ENCODE results near the gene COL13A1.

DNA sequence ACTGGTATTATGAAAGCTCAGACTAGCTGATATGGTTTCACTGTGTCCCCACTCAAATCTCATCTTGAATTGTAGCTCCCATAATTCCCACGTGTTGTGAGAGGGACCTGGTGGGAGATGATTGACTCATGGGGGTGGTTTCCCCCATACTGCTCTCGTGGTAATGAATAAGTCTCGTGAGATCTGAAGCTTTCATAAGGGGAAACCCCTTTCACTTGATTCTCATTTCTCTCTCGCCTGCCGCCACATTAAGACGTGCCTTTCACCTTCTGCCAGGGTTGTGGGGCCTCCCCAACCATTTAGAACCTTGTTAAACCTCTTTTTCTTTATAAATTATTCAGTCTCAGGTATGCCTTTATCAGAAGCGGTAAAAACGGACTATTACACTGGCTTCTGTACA is 40.3 kb downstream of the COL13A1 start:
- TF ChIP-seq CTCF (IDR thresholded peaks at IDR 0.05) (no peak), POLR2AphosphoS5 (IDR thresholded peaks at IDR 0.05) (no peak)

All from suprapubic skin (tissue), 3 donors.